GM23338 (cell line): ENCODE results near the gene RRP7A. TPM values are rescaled to one million over a fixed set of nuclear protein-coding genes. Genes with fewer than 3 reads are reported as not detected.
"Not testable (repeated sequence)": the region's sequence is repeated elsewhere in the genome, so short reads cannot be mapped to it uniquely, and the experiment has no call there.

Experiments
- ATAC-seq: fragments of 200-7000 bp; cut with Tn5 transposase; 3 replicates; pipeline ENCODE4 v1.9.1; 2020
- DNase-seq: peaks from one replicate; pipeline ENCODE4 v3.0.0-alpha.2; 2015; ENCODE audit warnings: low spot score
- H2AFZ ChIP-seq: fragments of 200-600 bp; sonication (generic); 2 replicates; pipeline ENCODE4 v1.8.0; 2016; ENCODE audit warnings: antibody characterized with exemption, mild to moderate bottlenecking, moderate library complexity
- H3F3A ChIP-seq: fragments of 200-600 bp; sonication (generic); replicated peaks from 2 replicates; pipeline ENCODE4 v1.8.0; 2017; ENCODE audit warnings: antibody characterized with exemption, mixed run types, low read depth
- H3K27ac ChIP-seq: fragments of 200-600 bp; sonication (generic); 2 replicates; pipeline ENCODE4 v1.6.1; 2016; ENCODE audit warnings: low read depth
- H3K27me3 ChIP-seq: fragments of 200-600 bp; sonication (generic); 2 replicates; pipeline ENCODE4 v1.8.0; 2016; ENCODE audit warnings: mild to moderate bottlenecking, mixed run types, moderate library complexity; ENCODE audit not compliant: insufficient read depth
- H3K36me3 ChIP-seq: fragments of 200-600 bp; sonication (generic); 2 replicates; pipeline ENCODE4 v1.8.0; 2016; ENCODE audit warnings: mild to moderate bottlenecking; ENCODE audit not compliant: insufficient read depth
- H3K4me1 ChIP-seq: fragments of 200-600 bp; sonication (generic); 2 replicates; pipeline ENCODE4 v1.8.0; 2016; ENCODE audit warnings: mild to moderate bottlenecking, moderate library complexity; ENCODE audit not compliant: insufficient read depth
- H3K4me2 ChIP-seq: fragments of 200-600 bp; sonication (generic); 2 replicates; pipeline ENCODE4 v1.7.1; 2017; ENCODE audit warnings: mixed run types
- H3K4me3 ChIP-seq: fragments of 200-600 bp; sonication (generic); 2 replicates; pipeline ENCODE4 v1.6.1; 2016; ENCODE audit warnings: mixed run types
- H3K79me2 ChIP-seq: fragments of 200-600 bp; sonication (generic); replicated peaks from 2 replicates; pipeline ENCODE4 v1.8.0; 2017; ENCODE audit warnings: mild to moderate bottlenecking; ENCODE audit not compliant: insufficient read depth
- H3K9me2 ChIP-seq: fragments of 200-600 bp; sonication (generic); 2 replicates; pipeline ENCODE4 v1.8.0; 2017; ENCODE audit not compliant: insufficient read depth
- H4K20me1 ChIP-seq: fragments of 200-600 bp; sonication (generic); replicated peaks from 2 replicates; pipeline ENCODE4 v1.8.0; 2017; ENCODE audit warnings: mild to moderate bottlenecking; ENCODE audit not compliant: insufficient read depth
- H3K27ac Mint-ChIP-seq: 2 replicates; pipeline ENCODE4 v1.8.0; 2020; ENCODE audit warnings: inconsistent platforms, mild to moderate bottlenecking, moderate library complexity, mixed read lengths
- H3K27me3 Mint-ChIP-seq: 3 replicates; pipeline ENCODE4 v1.8.0; 2022; ENCODE audit warnings: low read depth, mild to moderate bottlenecking, moderate library complexity, mixed read lengths, inconsistent platforms; ENCODE audit not compliant: insufficient read depth, poor library complexity
- H3K36me3 Mint-ChIP-seq: 3 replicates; pipeline ENCODE4 v1.8.0; 2021; ENCODE audit warnings: low read depth, mild to moderate bottlenecking, inconsistent platforms, moderate library complexity, mixed read lengths
- H3K4me1 Mint-ChIP-seq: 3 replicates; pipeline ENCODE4 v1.8.0; 2020; ENCODE audit warnings: mild to moderate bottlenecking, inconsistent platforms, mixed read lengths
- H3K4me3 Mint-ChIP-seq: 3 replicates; pipeline ENCODE4 v1.8.0; 2021; ENCODE audit warnings: moderate library complexity, mild to moderate bottlenecking, inconsistent platforms, mixed read lengths
- H3K9me3 Mint-ChIP-seq: 3 replicates; pipeline ENCODE4 v1.8.0; 2020; ENCODE audit warnings: moderate library complexity, mild to moderate bottlenecking, inconsistent platforms, mixed read lengths
- CTCF ChIP-seq, 2 experiments: fragments of 200-600 bp in 1 of 2; sonication (generic) in 1 of 2; conservative IDR thresholded peaks; 2 replicates each; pipeline versions ENCODE4 v1.5.1 to v1.6.1; 2016 to 2017; ENCODE audit warnings: antibody characterized with exemption in 2 of 2, low read depth in 2 of 2, mild to moderate bottlenecking in 2 of 2, moderate library complexity in 1 of 2
- EZH2 ChIP-seq: fragments of 200-600 bp; sonication (generic); IDR thresholded peaks from one replicate; pipeline ENCODE4 v1.8.0; 2017; ENCODE audit warnings: antibody characterized with exemption, mild to moderate bottlenecking, low read depth; ENCODE audit not compliant: unreplicated experiment
- EZH2phosphoT487 ChIP-seq: fragments of 200-600 bp; sonication (generic); IDR thresholded peaks from one replicate; pipeline ENCODE4 v1.8.1; 2018; ENCODE audit warnings: antibody characterized with exemption; ENCODE audit not compliant: unreplicated experiment
- NANOG ChIP-seq: IDR thresholded peaks from 2 replicates; pipeline ENCODE4 v1.6.1; 2016; ENCODE audit warnings: antibody characterized with exemption, borderline replicate concordance
- POLR2AphosphoS5 ChIP-seq: IDR thresholded peaks from 2 replicates; pipeline ENCODE4 v1.6.1; 2016; ENCODE audit warnings: antibody characterized with exemption, low read depth
- ZNF114 ChIP-seq: fragments of 250-450 bp; sonication (Bioruptor Pico); IDR thresholded peaks from 2 replicates; pipeline ENCODE4 v1.5.0; 2020; ENCODE audit warnings: mild to moderate bottlenecking, moderate library complexity
- polyA plus RNA-seq: library from polyadenylated mRNA; unstranded; fragments of >200 nt; fragmentation: Nextera tagmentation; extraction: Ambion mirVana; gene quantifications from 2 replicates; pipeline ENCODE4 v1.2.1, GENCODE V29; 2016
- total RNA-seq: library from RNA; depleted of rRNA; stranded (reverse); fragments of >200 nt; shearing (Covaris generic); gene quantifications from 2 replicates; pipeline ENCODE4 v1.2.3, GENCODE V29; 2014

Gene RRP7A
- total and polyA plus RNA-seq, 2 experiments from 2014 or later: 48.1 to 59.2 TPM

GRCh38 chr22:42536166-42536565, 16.6 kb upstream of the RRP7A start:
- no peaks in the 10 kb centered on the region for H3K4me1 ChIP-seq
- no peak overlapping the region for H3K27ac Mint-ChIP-seq
- H3K9me3 Mint-ChIP-seq: 0 out of 3 replicates have a peak, but pooled peaks cover 3% of the 10 kb centered on the region
- no peak overlapping the region for H3K27ac ChIP-seq
- TF ChIP-seq ZNF114 (CRISPR knock-in tag): no peak
- TF ChIP-seq POLR2AphosphoS5: no peak
- no peak for TF ChIP-seq EZH2phosphoT487
- TF ChIP-seq NANOG: no peak
- no peak for TF ChIP-seq CTCF (conservative IDR thresholded peaks at IDR 0.05; ENCODE audit: low read depth in 2 of 2)
- no peak for TF ChIP-seq EZH2
- H3F3A ChIP-seq: no peaks in the 10 kb centered on the region
- H4K20me1 ChIP-seq: no peaks in the 10 kb centered on the region
- H3K27me3 ChIP-seq: no peaks in the 10 kb centered on the region
- H3K4me3 Mint-ChIP-seq: no peak overlapping the region
- no peaks in the 10 kb centered on the region; the same call in 2 of the 3 replicates for H3K36me3 Mint-ChIP-seq
- H3K27me3 Mint-ChIP-seq: peaks cover 9% of the 10 kb centered on the region
- no peak for ATAC-seq
- no peak overlapping the region for H3K4me2 ChIP-seq
- H3K4me1 Mint-ChIP-seq: peaks cover 2% of the 10 kb centered on the region; the same call in 1 of the 3 replicates
- H3K9me2 ChIP-seq: no peaks in the 10 kb centered on the region
- H3K79me2 ChIP-seq: no peaks in the 10 kb centered on the region
- no peak for DNase-seq
- no peak overlapping the region for H3K4me3 ChIP-seq
- no peak overlapping the region; the same call in 1 of the 2 replicates for H2AFZ ChIP-seq
- H3K36me3 ChIP-seq: no peaks in the 10 kb centered on the region

- not testable (repeated sequence) for H3K27ac ChIP-seq, H4K20me1 ChIP-seq, H3K4me1 ChIP-seq, ATAC-seq, H3K4me2 ChIP-seq, H3K27me3 ChIP-seq, H3K9me3 Mint-ChIP-seq, H3K27ac Mint-ChIP-seq, H3K79me2 ChIP-seq, H2AFZ ChIP-seq, H3K4me1 Mint-ChIP-seq, H3K9me2 ChIP-seq, H3K36me3 Mint-ChIP-seq, H3K4me3 ChIP-seq, DNase-seq, H3K4me3 Mint-ChIP-seq, H3K36me3 ChIP-seq, H3F3A ChIP-seq
- H3K27me3 Mint-ChIP-seq: peaks cover 12% of the 10 kb centered on the region
Measured at GRCh38 chr22:42535082-42535731, 15.6 kb upstream of the RRP7A start.

- H3K4me3 ChIP-seq: no peak overlapping the region
- no peaks in the 10 kb centered on the region for H3K9me2 ChIP-seq
- no peaks in the 10 kb centered on the region for H3F3A ChIP-seq
- H3K36me3 ChIP-seq: no peaks in the 10 kb centered on the region
- no peak overlapping the region for H3K27ac Mint-ChIP-seq
- no peak overlapping the region for H3K27ac ChIP-seq
- 0 out of 3 replicates have a peak, but pooled peaks cover 3% of the 10 kb centered on the region for H3K9me3 Mint-ChIP-seq
- H3K36me3 Mint-ChIP-seq: no peaks in the 10 kb centered on the region; the same call in 2 of the 3 replicates
- H3K4me1 ChIP-seq: no peaks in the 10 kb centered on the region
- H3K27me3 ChIP-seq: no peaks in the 10 kb centered on the region
- peaks cover 2% of the 10 kb centered on the region; the same call in 1 of the 3 replicates for H3K4me1 Mint-ChIP-seq
- peaks cover 12% of the 10 kb centered on the region for H3K27me3 Mint-ChIP-seq
- H3K4me3 Mint-ChIP-seq: no peak overlapping the region
- ATAC-seq (peak; percentile 43), DNase-seq (peak; percentile 21)
- H3K79me2 ChIP-seq: no peaks in the 10 kb centered on the region
- H2AFZ ChIP-seq: no peak overlapping the region
- H3K4me2 ChIP-seq: no peak overlapping the region
- H4K20me1 ChIP-seq: no peaks in the 10 kb centered on the region
- TF ChIP-seq NANOG (no peak), EZH2 (no peak), EZH2phosphoT487 (no peak), CTCF (conservative IDR thresholded peaks at IDR 0.05; ENCODE audit: low read depth in 2 of 2) (no peak), POLR2AphosphoS5 (no peak)
Measured at GRCh38 chr22:42533638-42533977, 14.0 kb upstream of the RRP7A start.
